Adipose tissue (tissue), 3 donors: ENCODE data around the gene ELMO2. TPM values are rescaled to one million over a fixed set of nuclear protein-coding genes. Genes with fewer than 3 reads are reported as not detected.

Experiments used
- H3K27ac ChIP-seq: one replicate; pipeline ENCODE4 v1.5.1; 2013; ENCODE audit warnings: low read depth, low read length
- WGBS, 3 donors: extraction: QIAGEN DNeasy Blood & Tissue Kit; methylation state at CpG; one replicate each; pipeline ENCODE4 v1.1.7; 2013; 5-methylcytosine and 5-hydroxymethylcytosine counted together
- polyA plus RNA-seq, 3 donors: library from polyadenylated mRNA; stranded (reverse); fragments of 200-250 nt; gene quantifications; one replicate each; pipeline ENCODE4 v1.2.3, GENCODE V29; 2013
- donor health status: healthy with polysubstance abuse.
- donor health status: Bipolar disorder and iron deficiency.
- donor health status: healthy.

Gene ELMO2
- polyA plus RNA-seq, 3 donors: 13.0 to 22.8 (median 21.9) TPM

DNA sequence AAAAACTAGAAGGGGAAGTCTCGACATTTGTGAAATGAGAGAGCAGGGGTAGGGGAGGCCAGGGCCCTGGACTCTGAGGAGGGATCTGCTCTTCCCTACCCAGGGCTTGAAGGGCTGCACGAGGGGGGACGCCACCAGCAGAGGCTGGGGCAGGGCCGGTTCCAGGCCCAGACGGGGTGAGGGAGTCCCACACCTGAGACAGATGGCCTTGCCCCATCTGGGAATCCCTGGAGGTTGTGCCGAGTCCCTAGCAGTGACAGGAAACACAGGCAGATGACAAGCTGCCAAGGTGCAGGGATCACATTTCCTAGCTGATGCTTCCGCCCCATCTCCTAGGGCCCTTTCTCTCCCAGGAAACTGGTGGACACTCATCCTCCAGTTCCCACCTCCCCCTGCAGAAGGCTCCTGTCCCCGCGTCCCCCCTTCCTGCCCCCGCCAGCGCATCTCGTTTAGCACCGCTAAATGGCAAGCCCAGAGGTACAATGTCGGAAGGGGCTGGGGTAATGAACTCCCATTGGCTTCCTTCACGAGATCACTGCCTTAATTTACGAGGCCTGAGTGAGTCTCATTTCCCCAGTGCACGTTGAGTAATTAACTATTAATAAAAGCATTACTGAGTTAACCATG, 63.0 kb downstream of the ELMO2 start:
- WGBS, 3 donors: 6 to 7% (median 7%) methylated on average over 17 of the region's 17 CpGs

DNA sequence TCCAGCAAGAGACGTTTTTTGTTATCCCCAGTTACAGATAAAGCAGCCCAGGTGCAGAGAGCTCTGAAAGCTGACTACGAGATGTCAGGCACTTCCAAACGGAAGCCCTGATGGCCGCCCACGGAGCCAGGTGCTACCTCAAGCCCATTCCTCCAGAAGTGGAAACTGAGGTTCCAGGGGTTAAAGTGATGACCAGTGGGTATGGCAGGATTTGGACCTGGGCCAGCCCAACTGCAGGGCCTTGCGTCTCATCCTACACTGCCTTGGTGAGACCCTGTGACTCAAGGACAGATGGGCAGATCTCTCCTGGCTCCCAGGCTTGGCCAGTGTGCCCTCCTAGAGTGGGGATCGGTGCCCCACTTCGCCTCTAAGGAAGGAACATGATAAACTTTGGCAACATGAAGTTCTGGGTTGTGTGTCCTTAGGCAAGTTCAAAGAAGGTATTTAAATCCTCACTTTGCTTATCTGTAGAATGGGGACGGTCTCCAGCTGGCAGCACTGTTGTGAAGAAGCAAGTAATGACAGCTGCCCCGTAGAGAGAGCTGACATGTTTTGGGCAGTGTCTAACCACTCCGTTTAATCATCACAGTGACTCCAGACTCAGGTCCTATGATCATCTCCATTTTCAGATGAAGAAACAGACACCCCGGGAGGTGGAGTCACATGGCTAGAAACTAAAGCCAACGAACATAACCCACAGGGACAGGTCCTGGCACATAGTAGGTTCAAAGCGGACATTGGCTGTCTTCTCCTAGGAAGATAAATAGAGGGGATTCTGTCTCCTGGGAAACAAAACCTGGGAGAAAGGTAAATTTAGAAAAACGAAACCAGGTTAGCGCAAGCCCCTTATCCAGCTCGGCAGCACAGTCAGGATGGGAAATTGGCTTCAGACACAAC, 63.7 kb downstream of the ELMO2 start:
- WGBS, 3 donors: 38 to 47% (median 46%) methylated on average over 17 of the region's 17 CpGs
- H3K27ac ChIP-seq: no peak overlapping the region

More for the DNA sequence above, 63.0 kb downstream of the ELMO2 start:
- no peak overlapping the region for H3K27ac ChIP-seq

DNA sequence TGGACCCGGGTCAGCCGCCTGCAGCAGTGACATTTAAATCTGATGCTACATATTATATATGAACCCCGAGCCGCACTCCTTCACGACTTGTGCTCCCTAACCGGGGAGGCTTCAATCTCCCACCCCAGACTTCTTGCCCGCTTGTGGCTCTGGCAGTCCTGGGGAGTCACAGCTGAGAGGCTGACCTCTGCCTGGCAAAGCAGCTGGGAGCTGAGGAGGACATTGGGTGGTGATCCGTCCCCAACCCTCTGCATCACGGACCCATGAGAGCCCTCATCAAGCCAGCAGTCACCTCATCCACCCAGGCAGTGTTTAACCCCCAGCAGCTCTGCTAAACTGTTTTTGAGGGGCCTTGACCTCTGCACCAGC, 64.4 kb downstream of the ELMO2 start:
- WGBS, 3 donors: 34 to 45% (median 44%) methylated on average over 9 of the region's 9 CpGs
- no peak overlapping the region for H3K27ac ChIP-seq

DNA sequence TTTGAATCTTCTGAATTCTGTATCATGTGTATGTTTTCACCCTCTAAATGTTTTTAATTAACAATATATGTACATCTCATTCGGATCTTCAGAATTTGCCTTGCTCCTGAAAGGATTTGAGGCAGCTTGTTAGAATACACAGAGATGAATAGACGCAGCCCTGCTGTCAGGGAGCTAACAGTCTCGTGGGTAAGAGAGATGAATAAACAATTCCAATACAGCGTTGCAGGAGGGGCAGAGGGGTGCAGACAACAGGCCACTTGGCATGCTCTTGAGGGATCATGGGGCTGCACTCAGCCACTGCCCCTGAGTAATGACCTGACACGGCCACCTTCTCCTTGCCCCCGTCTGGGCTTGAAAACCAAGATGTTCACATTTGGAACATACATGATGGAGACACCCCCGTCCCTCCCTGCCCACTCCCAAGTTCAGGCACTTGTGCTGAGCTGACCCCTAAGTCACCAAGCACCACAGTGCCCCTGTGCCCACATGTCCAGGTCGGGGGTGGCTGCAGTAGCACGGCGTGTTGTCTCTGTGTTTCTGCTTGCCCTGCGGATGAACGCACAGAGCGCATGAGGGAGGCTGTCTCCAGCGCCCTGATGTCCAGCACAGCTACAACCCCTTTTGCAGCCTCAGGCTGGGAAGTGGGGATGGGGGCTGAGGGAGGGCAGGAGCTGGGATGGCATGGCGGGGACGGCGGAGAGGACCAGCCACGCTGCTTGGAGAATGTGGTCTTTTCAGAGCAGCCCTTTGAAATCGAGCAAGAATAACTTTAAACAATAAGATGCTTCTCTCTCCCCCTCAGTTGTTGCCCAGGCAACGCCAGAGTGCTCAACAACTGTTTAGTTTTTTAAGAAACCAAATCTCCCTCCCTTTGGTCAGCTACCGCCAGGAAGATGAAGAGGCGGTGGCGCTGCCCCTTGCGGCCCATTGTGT, 65.1 kb downstream of the ELMO2 start:
- WGBS, 3 donors: 44 to 46% (median 45%) methylated on average over 21 to 24 of the region's 24 CpGs

DNA sequence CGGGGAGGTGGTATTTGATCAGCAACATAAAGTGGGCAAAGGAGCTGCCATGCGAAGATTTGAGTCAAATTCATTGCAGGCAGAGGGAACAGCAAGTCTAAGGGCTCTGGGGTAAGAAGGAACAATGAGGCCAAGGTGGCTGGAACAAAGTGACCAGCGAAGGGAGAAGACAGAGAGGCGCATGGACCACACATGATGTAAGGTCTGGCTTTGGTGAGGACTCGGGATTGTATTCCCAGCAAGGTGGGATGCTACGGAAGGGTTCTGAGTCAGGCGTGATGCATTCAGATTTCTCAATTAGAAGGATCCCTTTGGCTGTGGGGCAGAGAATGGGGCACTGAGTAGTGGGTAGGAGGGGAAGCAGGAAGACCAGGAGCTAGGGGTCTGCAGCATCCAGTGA, 67.4 kb downstream of the ELMO2 start:
- 77 to 82% (median 81%) methylated on average over 7 of the region's 7 CpGs for WGBS, 3 donors

More for the DNA sequence above, 65.1 kb downstream of the ELMO2 start:
- H3K27ac ChIP-seq: no peak overlapping the region

DNA sequence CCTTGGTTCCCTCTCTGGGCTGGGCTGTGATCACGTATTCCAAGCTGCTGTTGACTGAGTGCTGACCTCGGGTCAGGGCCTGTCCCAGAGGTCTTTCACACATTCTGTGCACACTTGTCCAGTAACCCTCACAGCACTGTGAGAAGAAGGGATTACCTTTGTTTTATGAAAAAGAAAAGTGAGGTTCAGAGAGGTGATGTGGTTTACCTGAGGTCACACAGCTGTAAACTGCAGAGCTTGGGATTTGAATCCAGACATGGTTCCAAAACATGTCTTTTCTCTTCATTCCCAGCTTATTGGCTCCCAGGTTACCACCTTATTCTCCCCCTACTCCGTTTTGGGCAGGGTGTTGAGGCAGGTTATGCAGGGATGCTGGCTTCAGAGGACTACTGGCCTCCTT, 69.7 kb downstream of the ELMO2 start:
- 54 to 65% (median 54%) methylated on average over 3 of the region's 3 CpGs for WGBS, 3 donors
- no peak overlapping the region for H3K27ac ChIP-seq

More for the DNA sequence above, 67.4 kb downstream of the ELMO2 start:
- H3K27ac ChIP-seq: no peak overlapping the region

DNA sequence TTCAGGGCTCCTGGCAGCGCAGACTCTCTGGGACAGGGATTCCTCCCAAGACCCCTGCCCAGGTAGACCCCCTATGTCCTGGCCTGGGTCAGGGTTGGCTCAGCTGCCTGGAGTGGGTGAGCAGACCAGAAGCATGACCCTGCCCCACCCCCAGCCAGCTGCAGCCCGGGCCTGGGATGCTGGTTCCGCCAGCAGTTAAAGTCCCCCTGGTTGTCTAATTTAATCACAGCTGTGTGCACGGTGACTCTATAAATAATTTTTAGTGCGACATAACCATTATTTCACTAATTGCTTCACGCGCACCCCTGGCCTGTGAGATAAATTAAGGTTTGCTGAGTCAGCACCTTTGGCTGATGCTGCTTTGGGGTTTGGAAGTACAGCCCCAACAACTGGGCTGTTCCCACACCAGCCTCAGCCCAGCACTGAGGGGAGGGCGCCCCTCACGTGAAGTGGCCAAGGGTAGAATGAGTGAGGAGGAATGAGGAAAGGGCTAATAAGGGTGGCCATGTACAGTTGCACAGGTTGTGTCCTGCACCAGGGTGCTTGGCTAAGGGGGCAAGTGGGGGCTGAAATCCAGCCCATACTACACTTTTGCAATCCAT, 72.0 kb downstream of the ELMO2 start:
- no peak overlapping the region for H3K27ac ChIP-seq
- WGBS, 3 donors: 38 to 51% (median 41%) methylated on average over 9 of the region's 9 CpGs

DNA sequence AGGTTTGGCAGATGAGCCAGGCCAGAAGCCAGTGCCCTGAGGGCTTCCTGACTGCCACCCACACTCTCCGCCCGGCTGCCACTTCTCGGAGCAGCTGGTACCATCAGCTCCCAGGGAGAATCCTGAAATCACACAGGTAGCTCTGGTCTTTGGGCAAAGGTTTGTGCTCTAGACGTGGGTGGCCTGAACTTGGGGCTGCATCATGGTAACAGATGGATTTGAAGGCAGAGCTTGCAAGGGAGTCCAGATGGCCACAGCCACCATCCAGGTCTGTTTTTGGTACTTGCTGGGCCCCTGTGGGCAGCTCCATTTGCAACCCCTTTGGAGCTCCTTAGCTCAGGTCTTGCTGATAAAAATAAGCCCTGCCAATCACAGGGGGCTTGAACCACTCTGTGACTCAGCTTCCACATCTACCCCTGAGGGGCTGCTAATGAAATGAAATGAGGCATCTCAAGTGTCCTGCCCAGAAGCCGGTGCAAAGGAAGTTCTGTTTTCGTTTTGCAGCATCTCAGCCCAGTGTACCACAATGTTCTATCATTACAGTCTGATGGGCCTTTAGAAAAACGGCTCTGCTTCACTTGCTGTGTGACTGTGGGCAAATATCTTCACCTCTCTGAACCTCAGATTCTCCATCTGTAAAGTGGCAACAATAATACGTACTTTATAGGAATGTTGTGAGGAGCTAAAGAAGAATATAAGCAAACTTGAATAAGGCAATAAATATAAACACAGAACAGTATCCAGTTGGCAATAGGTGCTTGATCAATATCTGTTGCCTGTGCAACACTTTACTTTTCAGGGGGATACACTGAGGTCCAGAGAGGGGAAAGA, 73.0 kb downstream of the ELMO2 start:
- no peak overlapping the region for H3K27ac ChIP-seq
- WGBS, 3 donors: 66 to 80% (median 79%) methylated on average over 8 of the region's 8 CpGs

DNA sequence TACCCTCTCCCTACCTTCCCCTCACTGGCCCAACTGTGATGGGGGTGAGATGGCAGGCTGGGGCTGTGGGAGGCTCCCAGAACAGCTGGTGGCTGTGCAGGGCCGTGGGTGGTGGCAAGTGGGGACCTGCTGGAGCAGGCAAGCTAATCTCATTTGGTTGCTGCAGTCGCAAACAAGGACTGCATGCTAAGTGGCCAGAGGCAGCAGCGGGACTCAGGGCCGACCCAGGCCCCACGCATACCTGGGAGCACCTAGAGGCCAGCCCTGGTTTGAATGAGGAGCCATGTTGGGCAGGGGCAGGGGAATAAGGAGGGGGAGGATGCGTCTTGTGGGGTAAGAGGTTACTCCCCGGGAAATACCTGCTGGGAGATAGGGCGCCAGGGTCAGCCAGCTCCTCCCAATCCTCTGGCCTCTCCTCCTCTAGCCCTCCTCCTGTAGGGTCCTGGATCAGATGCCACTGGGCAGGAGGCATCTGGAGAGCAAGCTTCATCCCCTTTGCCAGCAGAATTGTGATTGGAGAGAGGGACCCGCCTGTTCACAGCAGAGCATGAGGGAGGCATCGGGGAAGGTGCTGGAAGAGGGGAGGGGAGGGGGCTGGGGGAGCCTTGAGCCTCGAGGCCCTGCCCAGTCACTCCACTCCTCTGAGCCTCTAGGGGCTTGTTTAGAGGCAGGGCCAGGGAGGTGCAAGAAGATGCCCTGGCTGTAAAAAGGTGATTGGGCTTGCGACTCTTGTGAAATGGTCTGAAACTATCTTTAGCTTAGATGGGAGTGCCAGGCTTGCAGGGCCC, 73.8 kb downstream of the ELMO2 start:
- no peak overlapping the region for H3K27ac ChIP-seq
- WGBS, 3 donors: 72 to 75% (median 74%) methylated on average over 11 to 12 of the region's 12 CpGs

DNA sequence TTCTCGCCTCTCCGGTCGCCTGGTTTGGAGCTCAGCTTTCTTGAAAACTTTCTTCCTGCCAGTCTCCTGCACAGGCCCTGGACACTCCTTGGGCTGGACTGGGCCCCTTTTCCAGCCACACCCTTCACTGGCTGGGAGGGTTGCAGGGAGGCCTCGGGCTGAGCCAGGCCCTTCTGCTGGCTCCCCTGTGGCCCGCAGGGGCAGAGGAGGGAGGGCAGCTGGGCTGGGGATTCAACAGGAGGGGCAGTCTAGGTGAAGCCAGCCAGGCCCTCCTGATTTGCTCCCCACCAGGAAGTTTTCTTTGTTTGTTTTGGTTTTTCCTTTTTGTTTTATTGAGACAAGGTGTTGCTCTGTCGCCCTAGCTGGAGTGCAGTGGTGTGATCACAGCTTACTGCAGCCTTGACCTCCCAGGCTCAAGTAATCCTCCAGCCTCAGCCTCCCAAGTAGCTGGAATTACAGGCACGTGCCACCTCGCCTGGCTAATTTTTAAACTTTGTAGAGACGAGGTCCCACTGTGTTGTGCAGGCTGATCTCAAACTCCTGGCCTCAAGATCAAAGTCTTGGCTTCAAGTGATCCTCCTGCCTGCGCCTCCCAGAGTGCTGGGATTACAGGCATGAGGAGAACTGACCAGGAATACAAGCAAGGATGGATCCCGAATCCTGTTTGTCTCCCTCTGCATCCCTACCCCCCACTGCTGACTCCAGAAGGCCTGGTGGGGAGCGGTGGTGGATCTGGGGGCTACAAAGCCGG, 74.6 kb downstream of the ELMO2 start:
- no peak overlapping the region for H3K27ac ChIP-seq
- 71 to 79% (median 76%) methylated on average over 13 of the region's 13 CpGs for WGBS, 3 donors

DNA sequence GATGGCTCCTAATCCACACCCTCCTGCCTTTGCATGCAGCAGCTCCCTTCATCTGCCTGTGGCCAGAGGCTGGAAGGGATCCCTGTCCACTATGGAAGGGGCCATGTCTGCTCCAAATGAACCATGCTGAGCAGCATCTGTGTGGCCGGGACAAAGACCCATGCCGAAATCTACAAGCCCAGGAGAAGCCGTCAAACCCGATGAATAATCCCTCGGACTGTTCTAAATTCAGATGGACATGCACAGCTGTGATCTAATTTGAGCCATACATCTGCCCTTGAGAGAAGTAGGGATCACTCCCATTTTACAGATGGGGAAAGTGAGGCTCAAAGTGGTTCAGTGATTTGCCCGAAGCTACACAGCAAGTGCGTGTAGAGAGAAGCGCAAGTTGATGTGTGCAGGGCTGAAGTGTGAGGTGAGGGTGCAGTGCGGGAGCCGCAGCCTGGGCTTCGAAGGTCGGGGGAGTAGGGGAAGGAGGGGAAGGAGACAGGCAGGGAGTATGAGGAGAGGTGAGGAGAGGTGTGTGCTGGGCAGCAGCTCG, 75.5 kb downstream of the ELMO2 start:
- WGBS, 3 donors: 83 to 86% (median 83%) methylated on average over 13 of the region's 13 CpGs
- no peak overlapping the region for H3K27ac ChIP-seq

DNA sequence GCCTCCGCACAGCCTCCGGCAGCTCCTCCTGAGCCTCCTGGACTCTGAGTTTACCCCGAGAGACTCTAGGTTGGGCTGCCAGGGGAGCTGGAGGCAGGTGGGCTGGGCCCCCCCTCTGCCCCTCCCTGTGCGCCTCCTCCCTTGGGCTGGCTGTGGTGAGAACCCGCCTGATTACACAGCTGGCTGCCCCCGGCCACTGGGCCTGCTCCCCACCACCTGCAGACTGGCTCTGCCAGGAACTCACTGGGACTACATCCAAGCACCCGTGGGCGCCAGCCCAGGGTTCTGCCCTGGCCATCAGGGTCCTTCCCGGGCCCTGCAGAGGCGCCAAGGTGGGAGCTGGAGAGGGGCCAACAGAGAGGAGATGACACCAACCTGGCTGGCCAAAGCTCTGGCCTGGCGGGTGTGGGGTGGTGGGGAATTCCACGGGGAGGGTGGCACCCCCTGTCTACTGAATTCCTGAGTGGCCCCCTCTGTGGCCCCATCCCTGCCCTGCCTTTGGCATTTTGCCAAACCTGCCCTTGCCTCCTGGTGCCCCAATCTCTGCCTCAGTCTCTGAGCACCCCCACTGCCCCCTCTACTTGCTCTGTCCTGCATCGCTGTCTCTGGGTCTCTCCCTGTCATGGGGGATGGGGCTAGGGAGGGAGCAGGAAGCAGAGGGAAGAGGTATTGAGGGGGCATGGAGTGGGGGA, 76.2 kb downstream of the ELMO2 start:
- 38 to 62% (median 54%) methylated on average over 11 to 13 of the region's 13 CpGs for WGBS, 3 donors
- no peak overlapping the region for H3K27ac ChIP-seq

DNA sequence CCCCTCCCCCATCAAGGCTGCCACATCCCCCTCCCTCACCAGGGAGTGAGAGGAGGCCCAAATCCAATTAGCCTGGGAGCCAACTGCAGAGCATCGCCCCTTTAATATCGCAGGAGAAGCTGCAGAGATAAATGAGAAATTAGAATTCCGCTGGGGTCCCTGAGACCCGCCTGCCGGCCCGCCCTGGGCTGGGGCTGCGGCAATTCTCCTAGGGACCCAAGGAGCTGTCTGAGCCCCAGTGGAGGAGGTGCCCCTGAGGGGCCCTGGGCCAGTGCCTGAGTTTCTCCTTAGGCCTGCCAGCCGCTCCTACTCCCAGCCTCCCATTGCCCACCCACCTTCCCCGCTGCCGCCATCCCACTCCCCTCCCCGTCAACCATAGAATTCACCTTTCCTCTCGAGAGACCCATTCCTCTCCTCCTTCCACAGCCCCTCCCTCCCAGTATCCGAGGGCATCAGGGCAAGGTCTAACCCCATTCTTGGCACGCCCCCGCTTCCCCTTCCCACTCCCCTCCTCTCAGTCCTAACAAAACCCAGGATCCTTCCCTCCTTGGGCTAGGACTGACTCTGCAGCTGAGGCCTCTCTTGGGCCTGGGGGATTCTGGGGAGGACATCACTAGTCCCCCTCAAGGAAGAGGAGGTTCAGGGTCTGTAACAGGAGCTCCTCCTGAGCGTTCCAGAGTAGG, 78.1 kb downstream of the ELMO2 start:
- H3K27ac ChIP-seq: no peak overlapping the region
- 64 to 72% (median 69%) methylated on average over 16 of the region's 16 CpGs for WGBS, 3 donors

DNA sequence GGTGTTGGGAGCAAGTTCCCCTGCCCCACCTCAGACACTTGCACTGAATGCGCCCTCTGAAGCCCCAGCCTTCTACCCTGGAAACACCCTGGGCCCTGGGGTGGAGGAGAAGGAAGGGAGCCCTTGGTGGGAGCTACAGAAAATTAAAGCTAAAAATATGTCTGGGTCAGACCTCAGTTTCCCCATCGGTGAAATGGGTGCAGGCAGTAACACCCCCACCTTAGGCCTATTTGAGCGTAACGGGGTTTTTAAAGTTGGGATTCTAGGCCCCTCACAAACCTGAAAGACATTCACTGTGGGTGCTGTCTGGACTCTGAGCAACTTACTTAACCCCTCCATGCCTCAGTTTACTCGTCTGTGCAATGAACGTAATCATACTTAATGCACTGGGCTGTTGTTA, 78.9 kb downstream of the ELMO2 start:
- no peak overlapping the region for H3K27ac ChIP-seq
- WGBS, 3 donors: 90 to 97% (median 95%) methylated on average over 6 of the region's 6 CpGs

DNA sequence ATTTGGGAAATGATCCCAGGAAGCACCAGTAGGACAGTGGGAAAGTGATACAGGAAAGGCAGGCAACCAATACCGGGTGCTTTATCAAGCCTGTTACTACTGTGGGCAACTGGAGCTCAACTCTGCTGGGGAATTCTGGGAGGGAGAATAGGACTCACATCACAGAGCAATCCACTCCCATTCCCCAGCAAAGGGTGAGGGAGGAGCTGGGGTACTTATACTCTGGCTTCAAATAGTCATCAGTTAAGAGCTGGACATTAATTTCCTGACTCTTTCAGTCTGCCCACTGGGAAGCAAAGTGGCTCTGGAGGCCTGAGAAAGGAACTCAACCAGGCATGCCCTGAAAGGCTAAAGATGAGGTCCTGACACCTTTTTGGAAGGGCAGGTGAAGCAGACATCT, 80.6 kb downstream of the ELMO2 start:
- no peak overlapping the region for H3K27ac ChIP-seq
- WGBS, 3 donors: 40 to 65% (median 56%) methylated on average over 1 of the region's 1 CpG
